Measurements from ENCODE around the gene DPYSL3.

Gene DPYSL3

DNA sequence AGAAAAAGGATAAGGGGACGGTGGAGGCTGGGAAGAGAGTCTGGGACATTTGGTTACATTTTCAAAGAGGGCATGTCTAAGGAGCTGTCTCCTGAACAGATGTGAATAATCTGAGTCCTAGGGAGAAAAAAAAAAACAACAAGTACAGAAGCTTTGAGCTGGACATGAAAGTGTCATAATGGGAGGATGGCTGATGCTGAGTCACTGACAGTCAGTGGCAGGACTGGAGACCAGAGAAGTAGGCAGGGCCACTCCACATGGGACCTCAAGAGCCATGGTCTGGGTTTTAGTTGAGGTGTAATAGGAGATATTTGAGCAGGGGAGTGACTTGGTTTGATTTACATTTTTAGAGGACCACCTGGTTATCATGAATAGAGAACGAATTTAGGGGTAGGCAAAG, 70.6 kb downstream of the DPYSL3 start:
- DNase-seq (ENCODE audit: low spot score) = no peak

DNA sequence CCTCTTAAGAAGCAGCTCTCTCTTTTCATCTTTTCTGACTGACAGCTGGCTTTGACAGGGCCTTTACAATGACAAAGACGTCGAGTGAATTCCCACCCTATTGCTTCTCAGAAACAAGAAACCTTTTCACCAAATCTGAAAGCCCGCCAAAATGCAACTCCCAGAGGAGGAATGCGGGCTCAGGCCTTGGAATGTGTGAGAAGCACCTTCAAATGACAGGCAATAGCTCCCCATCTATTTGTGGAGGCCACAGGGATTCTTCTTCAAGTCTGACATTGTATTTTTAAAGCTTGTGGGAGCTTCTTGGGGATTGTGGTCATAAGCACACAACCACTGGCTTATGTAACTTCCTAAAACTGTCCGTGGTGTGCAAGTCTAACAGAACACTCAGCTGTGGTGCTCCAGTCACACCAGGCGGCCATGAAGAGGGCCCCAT, 72.7 kb downstream of the DPYSL3 start:
- DNase-seq (ENCODE audit: low spot score) = no peak

- DNase-seq (ENCODE audit: low spot score) = no peak
Observed at GRCh38 chr5:147436596-147436995, 73.3 kb downstream of the DPYSL3 start.

DNA sequence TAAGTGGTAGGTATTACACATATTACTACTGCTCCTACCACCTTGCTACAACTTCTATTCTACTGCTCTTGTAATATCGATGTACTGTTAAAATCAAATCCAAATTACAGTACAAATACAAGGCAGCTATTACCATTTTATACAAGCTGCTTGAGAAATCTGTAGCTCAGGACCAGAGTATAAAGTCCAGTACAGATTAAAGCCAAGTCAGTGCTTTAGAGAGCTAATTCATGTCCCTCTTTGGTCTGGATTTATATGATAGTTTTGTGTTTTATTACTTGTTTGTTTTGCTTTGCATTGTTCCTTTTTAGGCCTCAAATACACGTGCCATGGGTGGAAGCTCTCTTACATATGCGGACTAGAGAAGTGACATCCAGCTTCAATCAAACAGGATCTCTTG, 75.8 kb downstream of the DPYSL3 start:
- DNase-seq (ENCODE audit: low spot score) = no peak

DNA sequence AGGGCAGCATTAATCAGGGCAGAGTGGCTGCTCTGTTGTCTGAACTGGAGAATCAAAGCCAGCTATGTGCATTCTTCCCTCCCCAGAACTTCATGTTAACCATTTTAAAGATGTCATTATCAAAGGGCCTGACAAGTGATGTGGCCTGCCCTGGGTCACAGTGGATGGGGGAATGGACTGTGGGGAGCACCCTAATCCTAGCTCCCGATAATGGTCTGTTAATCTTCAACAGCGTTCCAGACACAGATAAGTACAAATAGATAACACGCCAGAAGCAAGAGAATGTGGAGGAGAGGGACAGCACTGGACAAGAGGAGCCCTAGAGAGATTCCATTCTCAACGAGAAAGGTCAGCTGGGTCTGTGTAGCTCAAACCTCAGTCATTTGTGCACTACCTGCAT, 77.5 kb downstream of the DPYSL3 start:
- DNase-seq (ENCODE audit: low spot score) = no peak

- DNase-seq (ENCODE audit: low spot score) = no peak
Observed at GRCh38 chr5:147431586-147431985, 78.3 kb downstream of the DPYSL3 start.

GRCh38 chr5:147430628-147431027, 79.2 kb downstream of the DPYSL3 start:
- no peak for DNase-seq (ENCODE audit: low spot score)

DNA sequence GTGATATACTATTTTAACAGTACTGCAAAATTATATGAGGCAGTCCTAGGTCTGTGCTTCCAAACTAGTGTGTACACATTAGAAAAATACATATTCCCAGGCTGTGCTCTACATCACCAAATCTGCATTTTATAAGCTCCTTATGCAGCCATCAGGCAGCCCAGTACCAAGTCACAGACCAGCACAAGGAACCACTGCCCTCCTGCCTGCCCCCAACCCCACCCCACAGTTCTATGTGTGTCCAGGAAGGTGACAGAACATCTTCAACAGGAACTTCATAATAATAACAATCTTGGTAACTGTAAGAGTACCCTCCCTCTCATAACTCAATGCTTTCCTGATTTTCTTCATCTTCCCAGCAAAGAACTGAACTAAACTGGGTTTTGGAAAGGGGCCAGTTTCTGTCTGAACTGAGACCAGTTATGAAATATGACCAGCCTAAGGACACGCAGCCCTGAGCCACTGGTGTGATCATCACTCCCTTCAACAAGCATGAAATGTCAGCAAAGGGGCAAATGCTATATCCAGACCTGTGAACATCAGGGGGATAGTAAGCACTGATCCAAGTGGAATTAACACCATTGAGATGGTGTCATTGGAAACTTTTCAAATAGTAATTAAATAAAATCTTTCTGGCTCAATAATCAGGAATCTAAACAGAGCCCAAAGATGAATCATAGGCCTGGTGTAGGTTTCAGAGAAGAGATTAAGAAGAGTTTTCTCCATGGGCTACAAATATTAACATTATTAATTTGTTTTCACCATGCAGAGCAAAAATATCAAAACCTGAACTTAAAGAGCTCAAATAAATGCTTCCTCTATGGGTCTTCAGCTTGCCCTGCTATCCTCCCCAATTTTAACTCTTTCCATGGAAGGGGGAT, 82.1 kb downstream of the DPYSL3 start:
- DNase-seq (ENCODE audit: low spot score) = no peak

- no peak for DNase-seq (ENCODE audit: low spot score)
Observed at GRCh38 chr5:147426640-147427327, 83.1 kb downstream of the DPYSL3 start.

DNA sequence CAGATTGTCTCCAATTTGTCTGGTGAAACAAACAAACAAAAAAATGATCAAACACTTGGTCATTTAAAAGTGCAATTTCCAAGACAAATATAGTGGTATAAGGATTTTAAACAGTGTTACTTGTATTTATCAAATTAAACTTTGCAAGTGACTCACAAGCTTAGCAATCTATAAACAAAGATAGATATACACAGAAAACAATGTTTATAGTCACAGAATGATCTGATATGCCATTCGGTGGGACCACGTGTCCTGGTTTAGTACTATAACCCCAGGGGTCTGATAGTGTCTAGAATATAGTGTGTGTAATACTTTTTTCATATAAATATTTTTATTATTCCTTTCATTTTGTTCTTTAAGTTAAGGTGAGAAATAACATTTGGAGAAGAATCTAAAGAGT, 91.3 kb downstream of the DPYSL3 start:
- no peak for DNase-seq (ENCODE audit: low spot score)

DNA sequence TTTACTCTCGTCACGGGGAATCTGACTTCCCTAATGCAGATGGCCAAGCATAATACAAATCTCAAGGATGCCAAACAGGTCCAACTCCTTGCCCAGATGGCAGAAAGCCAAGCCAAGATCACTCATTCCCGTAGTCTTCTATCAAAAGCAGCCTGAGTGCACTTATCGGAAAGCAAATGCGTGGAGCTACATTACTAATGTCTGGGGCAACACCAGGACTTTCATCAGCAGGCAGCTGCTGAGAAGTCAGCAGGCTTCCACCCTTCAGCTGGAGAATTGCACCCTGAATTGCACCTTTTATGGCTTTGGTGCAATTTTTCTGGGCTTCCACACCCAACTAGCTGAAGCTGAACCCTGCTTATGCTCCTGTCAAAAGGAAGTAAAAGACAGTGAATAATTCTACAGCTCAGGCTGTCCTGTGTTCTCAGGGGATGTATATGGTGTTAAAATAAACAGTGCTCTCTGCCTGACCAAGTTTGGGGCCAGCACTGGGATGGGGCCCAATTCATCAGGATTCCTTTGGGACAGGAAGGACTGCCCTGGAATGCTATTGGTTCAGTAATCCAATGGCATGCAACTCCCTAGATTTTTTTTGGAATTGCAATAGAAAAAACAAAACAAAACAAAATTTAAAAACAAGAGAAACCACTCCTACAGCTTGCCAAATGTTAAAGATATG, 92.6 kb downstream of the DPYSL3 start:
- no peak for DNase-seq (ENCODE audit: low spot score)

DNA sequence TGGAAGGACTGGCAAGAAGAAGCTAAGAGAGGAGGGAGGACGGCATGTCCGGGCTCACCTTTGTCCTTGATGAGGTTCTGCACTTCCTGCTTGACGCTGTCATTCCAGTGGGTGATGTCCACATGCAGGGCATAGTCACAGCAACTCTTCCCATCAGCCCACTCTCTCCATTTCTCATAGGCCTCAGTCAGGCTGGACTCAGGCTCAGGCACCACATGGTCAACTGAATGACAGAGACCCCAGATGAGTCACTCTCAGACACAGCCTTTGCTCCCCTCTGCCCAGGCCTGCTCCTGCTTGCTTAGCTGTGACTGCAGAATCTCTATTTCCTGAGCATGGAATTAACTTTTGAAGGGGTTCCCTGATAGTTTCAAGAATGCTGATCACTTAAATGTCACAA, 94.2 kb downstream of the DPYSL3 start:
- DNase-seq (ENCODE audit: low spot score) = no peak

GRCh38 chr5:147413266-147413665, 96.6 kb downstream of the DPYSL3 start:
- no peak for DNase-seq (ENCODE audit: low spot score)

GRCh38 chr5:147412561-147412960, 97.3 kb downstream of the DPYSL3 start:
- DNase-seq (ENCODE audit: low spot score) = no peak

- no peak for DNase-seq (ENCODE audit: low spot score)
Observed at GRCh38 chr5:147411359-147412319, 98.2 kb downstream of the DPYSL3 start.

DNA sequence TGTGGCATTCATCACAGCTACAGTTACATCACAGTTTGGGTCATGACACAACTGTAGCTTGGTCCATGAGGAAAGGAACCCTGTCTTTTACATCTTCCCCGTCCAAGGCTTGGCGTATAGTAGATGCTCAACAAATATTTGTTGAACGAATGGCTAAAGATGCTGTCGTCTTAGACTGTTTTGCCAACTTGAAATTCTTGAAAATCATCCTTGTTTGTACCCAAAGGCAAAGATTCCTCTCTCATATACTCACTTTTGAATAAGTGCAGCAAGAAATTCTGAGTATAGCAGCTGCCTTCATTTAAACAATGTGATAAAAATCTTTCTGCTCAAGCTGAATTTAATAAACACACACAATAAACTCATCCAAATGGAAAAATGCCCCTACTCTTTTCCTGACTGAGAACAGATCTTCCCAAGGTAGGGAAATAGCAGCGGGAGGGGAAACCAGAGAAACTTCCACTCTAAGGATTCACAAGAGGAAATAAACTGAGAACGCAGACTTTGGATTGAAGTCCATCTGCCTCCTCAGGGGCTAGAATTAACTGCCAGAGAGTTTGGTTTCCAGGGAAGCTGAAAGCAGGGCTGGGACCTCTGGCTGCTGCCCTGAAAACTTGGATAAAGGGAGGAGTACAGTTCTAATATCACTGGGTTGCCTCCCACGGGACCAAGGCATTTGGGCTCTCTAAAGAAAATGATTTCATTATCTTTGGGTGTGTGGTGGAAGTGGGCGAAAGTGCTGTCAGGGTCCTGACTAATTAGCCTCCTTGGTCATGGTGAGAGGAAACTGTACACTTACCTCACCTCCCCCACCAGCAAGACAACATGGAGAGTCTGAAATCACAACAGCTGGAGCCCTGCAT, 99.1 kb downstream of the DPYSL3 start:
- no peak for DNase-seq (ENCODE audit: low spot score)

- no peak for DNase-seq (ENCODE audit: low spot score)
Observed at GRCh38 chr5:147408980-147409379, 100.9 kb downstream of the DPYSL3 start.

GRCh38 chr5:147407094-147407681, 102.7 kb downstream of the DPYSL3 start:
- DNase-seq (ENCODE audit: low spot score) = no peak

GRCh38 chr5:147406636-147407035, 103.2 kb downstream of the DPYSL3 start:
- DNase-seq (ENCODE audit: low spot score) = no peak

- DNase-seq (ENCODE audit: low spot score) = no peak
Observed at GRCh38 chr5:147404706-147405105, 105.2 kb downstream of the DPYSL3 start.
